Naive thymus-derived CD4-positive, alpha-beta T cell (primary cell): ENCODE measurements around the gene GFPT2. TPM values are rescaled to one million over a fixed set of nuclear protein-coding genes. Genes with fewer than 3 reads are reported as not detected.
A peak's percentile ranks its signal among the peaks of the same experiment; 100 is the strongest.

Source experiments
- ATAC-seq: fragments of 150-1000 bp; cut with Tn5 transposase; 2 replicates; pipeline ENCODE4 v1.10.0; 2021; ENCODE audit warnings: mild to moderate bottlenecking, moderate library complexity
- CTCF ChIA-PET: fragments of 350-600 bp; sonication (Branson Sonifier 250); formaldehyde crosslinking; loops from one replicate; lab custom pipeline; 2021; ENCODE audit warnings: antibody characterized with exemption; lab: Charles Lee
- POLR2A ChIA-PET: fragments of 350-600 bp; sonication (Branson Sonifier 250); formaldehyde crosslinking; loops from one replicate; lab custom pipeline; 2021; ENCODE audit warnings: antibody characterized with exemption, inconsistent platforms; lab: Charles Lee
- DNase-seq, 9 donors: peaks; one replicate each; pipeline versions ENCODE4 v3.0.0 to v3.0.0-alpha.2; 2020 to 2022; ENCODE audit warnings: mixed read lengths in 1 of 9
- H3K27ac ChIP-seq: one replicate; pipeline ENCODE4 v1.7.0; 2013; ENCODE audit warnings: mild to moderate bottlenecking, low read depth, low read length, moderate library complexity
- H3K27me3 ChIP-seq, 2 donors: one replicate each; pipeline ENCODE4 v1.7.0; 2013; ENCODE audit warnings: low read length in 2 of 2, mild to moderate bottlenecking in 2 of 2, moderate library complexity in 2 of 2; ENCODE audit not compliant: control insufficient read depth in 2 of 2, insufficient read depth in 2 of 2
- H3K36me3 ChIP-seq, 3 experiments: 1 replicate in 2 of 3; 2 replicates in 1 of 3; pipeline ENCODE4 v1.7.0; 2013; ENCODE audit warnings: low read length in 3 of 3, mild to moderate bottlenecking in 3 of 3, moderate library complexity in 1 of 3; ENCODE audit not compliant: insufficient read depth in 3 of 3, control insufficient read depth in 2 of 3
- H3K4me1 ChIP-seq, 2 donors: one replicate each; pipeline ENCODE4 v1.7.0; 2013; ENCODE audit warnings: low read length in 2 of 2, mild to moderate bottlenecking in 2 of 2, moderate library complexity in 1 of 2; ENCODE audit not compliant: control insufficient read depth in 2 of 2, insufficient read depth in 2 of 2
- H3K4me3 ChIP-seq: 2 replicates; pipeline ENCODE4 v1.7.0; 2013; ENCODE audit warnings: mild to moderate bottlenecking, low read length
- H3K9me3 ChIP-seq, 3 experiments: 1 replicate in 2 of 3; 2 replicates in 1 of 3; pipeline ENCODE4 v1.7.0; 2013; ENCODE audit warnings: low read length in 3 of 3; ENCODE audit not compliant: control insufficient read depth in 2 of 3
- H3K27ac Mint-ChIP-seq, 9 donors: one replicate each; pipeline ENCODE4 v1.8.0; 2020 to 2022; ENCODE audit warnings: mixed read lengths in 9 of 9, mild to moderate bottlenecking in 8 of 9, moderate library complexity in 5 of 9, inconsistent platforms in 2 of 9
- H3K27me3 Mint-ChIP-seq, 5 donors: one replicate each; pipeline ENCODE4 v1.8.0; 2021 to 2022; ENCODE audit warnings: mixed read lengths in 5 of 5, mild to moderate bottlenecking in 1 of 5
- H3K36me3 Mint-ChIP-seq, 5 donors: one replicate each; pipeline ENCODE4 v1.8.0; 2020 to 2022; ENCODE audit warnings: mixed read lengths in 5 of 5, mild to moderate bottlenecking in 3 of 5, inconsistent platforms in 1 of 5
- H3K4me1 Mint-ChIP-seq, 7 donors: one replicate each; pipeline ENCODE4 v1.8.0; 2020 to 2022; ENCODE audit warnings: mixed read lengths in 7 of 7, mild to moderate bottlenecking in 3 of 7, inconsistent platforms in 1 of 7
- H3K4me3 Mint-ChIP-seq, 10 donors: one replicate each; pipeline ENCODE4 v1.8.0; 2020 to 2022; ENCODE audit warnings: mild to moderate bottlenecking in 10 of 10, mixed read lengths in 10 of 10, moderate library complexity in 6 of 10, inconsistent platforms in 2 of 10
- H3K9me3 Mint-ChIP-seq, 11 donors: one replicate each; pipeline ENCODE4 v1.8.0; 2020 to 2022; ENCODE audit warnings: mixed read lengths in 11 of 11, mild to moderate bottlenecking in 4 of 11, inconsistent platforms in 1 of 11, moderate library complexity in 1 of 11
- intact Hi-C, 2 donors: fragments of 100-400 bp; cut with micrococcal nuclease; formaldehyde crosslinking; loops; one replicate each; pipeline ENCODE4 v1.15.1; 2023
- polyA plus RNA-seq, 2 donors: library from polyadenylated mRNA; unstranded; fragments of 300-500 nt; fragmentation: Illumina TruSeq; gene quantifications; one replicate each; pipeline ENCODE4 v1.2.3, GENCODE V29; 2021
- total RNA-seq, 6 experiments: library from RNA in 5 of 6; stranded (reverse) in 5 of 6; gene quantifications; 1 replicate in 5 of 6; 2 replicates in 1 of 6; pipeline ENCODE4 v1.2.3 and lab custom pipeline; 2021 to 2026

Gene GFPT2
- total and polyA plus RNA-seq, 7 experiments from 2014 or later, result 0.16 to 0.81 TPM; not detected in 5

DNA sequence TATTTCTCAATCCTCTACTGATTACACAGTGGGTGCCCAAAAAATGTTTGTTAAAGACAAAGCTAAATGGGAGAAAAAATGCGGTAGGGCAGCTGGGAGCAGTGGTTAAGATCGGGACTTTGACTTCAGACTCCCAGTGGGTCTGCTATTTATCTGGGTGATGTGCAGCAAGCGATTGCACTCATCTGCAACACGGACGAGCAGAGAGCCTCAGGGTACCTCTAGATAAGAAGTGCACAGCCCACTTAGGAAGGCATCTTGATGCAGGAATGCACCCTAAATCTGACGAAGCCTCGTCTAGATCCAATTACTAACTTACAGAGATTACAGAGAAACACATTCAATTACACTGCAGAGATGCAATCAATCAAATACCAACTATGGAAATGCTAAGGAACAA lies 65.3 kb downstream of the GFPT2 start:
- peaks cover 5 to 9% of the 10 kb centered on the region in 2 donors for H3K4me1 ChIP-seq
- H3K36me3 ChIP-seq, result peaks cover 0 to 18% (median 0%) of the 10 kb centered on the region in 3 experiments
- no peak overlapping the region for H3K4me3 ChIP-seq
- no peaks in the 10 kb centered on the region for H3K27me3 ChIP-seq
- no peak for DNase-seq
- H3K4me3 Mint-ChIP-seq, result no peak overlapping the region
- ChIA-PET POLR2A (no interaction called here), CTCF (interaction anchor here (0.6 to 1.9 kb wide), 2 partner anchors 41 to 1276 kb away, joined by 3 to 5 read pairs; no protein-coding TSS in a partner anchor)
- H3K9me3 ChIP-seq, result no peaks in the 10 kb centered on the region
- H3K4me1 Mint-ChIP-seq, result peaks cover 24 to 56% (median 44%) of the 10 kb centered on the region in 7 donors
- peaks cover 8 to 47% (median 34%) of the 10 kb centered on the region in 5 donors for H3K36me3 Mint-ChIP-seq
- H3K27ac ChIP-seq, result no peak overlapping the region
- peak overlapping the region in 1 of 9 donors; percentile 24 for H3K27ac Mint-ChIP-seq
- no peaks in the 10 kb centered on the region for H3K27me3 Mint-ChIP-seq
- no peak for ATAC-seq
- intact Hi-C loops, result no loop called here
- peaks cover 0 to 6% (median 0%) of the 10 kb centered on the region in 11 donors for H3K9me3 Mint-ChIP-seq

DNA sequence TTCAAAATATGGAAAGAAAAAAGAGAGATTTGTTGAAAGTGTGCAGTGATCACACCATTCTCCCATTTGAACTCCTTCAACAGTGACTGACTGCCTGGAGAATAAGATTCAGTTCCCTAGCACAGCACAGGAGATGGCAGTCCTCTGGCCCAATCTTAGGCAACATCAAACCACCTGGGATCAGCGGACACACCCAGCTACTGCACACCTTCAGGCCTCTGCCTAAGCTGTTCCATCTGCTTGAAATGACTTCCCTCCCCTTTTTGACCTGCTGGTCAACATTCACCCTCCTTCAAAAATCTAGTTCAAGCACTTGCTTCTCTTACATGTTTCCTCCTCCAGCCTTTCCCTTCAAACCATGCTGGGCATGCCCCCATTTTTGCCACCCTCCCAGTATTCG lies 65.7 kb downstream of the GFPT2 start:
- peaks cover 20 to 54% (median 45%) of the 10 kb centered on the region in 7 donors for H3K4me1 Mint-ChIP-seq

DNA sequence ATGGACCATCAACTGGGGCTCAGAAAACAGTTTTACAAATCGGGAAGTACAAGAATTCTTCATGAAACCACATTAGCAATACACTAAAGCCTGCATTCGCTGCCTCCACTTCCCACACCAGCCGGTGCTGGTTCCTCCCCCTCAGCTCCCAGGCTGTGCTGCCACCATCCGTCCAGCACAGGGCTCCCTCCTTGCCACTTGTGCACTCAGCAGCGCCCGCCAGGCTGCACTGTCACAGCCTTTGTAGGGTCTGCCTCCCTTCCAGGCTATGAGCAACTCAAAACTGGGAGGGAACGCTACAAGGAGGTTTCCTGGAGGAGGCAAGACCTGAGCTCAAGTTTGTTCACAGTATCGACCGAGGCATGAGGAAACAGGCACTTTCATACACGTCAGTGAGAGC lies 69.0 kb downstream of the GFPT2 start:
- Mint-ChIP-seq H3K36me3 (peaks cover 27 to 77% (median 69%) of the 10 kb centered on the region in 5 donors), H3K4me3 (no peak overlapping the region), H3K4me1 (peaks cover 8 to 42% (median 28%) of the 10 kb centered on the region in 7 donors), H3K27me3 (no peaks in the 10 kb centered on the region), H3K27ac (no peak overlapping the region), H3K9me3 (peaks cover 0 to 18% (median 8%) of the 10 kb centered on the region in 11 donors)
- ChIA-PET POLR2A (no interaction called here), CTCF (interaction anchor here (1.5 kb wide), 1 partner anchor 32 kb away, joined by 3 read pairs; no protein-coding TSS in a partner anchor)
- no peaks in the 10 kb centered on the region for H3K27me3 ChIP-seq
- H3K4me1 ChIP-seq, result no peaks in the 10 kb centered on the region
- ATAC-seq (no peak), DNase-seq (no peak)
- no peaks in the 10 kb centered on the region for H3K9me3 ChIP-seq
- H3K27ac ChIP-seq, result no peak overlapping the region
- peaks cover 4 to 54% (median 7%) of the 10 kb centered on the region in 3 experiments for H3K36me3 ChIP-seq
- no peak overlapping the region for H3K4me3 ChIP-seq
- intact Hi-C loops, result no loop called here

More for the DNA sequence above, 65.7 kb downstream of the GFPT2 start:
- Histone ChIP-seq H3K27me3 (no peaks in the 10 kb centered on the region), H3K27ac (no peak overlapping the region), H3K36me3 (peaks cover 0 to 22% (median 0%) of the 10 kb centered on the region in 3 experiments), H3K4me1 (peaks cover 5 to 9% of the 10 kb centered on the region in 2 donors), H3K4me3 (no peak overlapping the region), H3K9me3 (no peaks in the 10 kb centered on the region)
- ChIA-PET POLR2A (no interaction called here), CTCF (no interaction called here)
- Mint-ChIP-seq H3K9me3 (peaks cover 0 to 7% (median 0%) of the 10 kb centered on the region in 11 donors), H3K36me3 (peaks cover 12 to 52% (median 38%) of the 10 kb centered on the region in 5 donors), H3K4me3 (no peak overlapping the region), H3K27ac (peak overlapping the region in 1 of 9 donors; percentile 24), H3K27me3 (no peaks in the 10 kb centered on the region)
- intact Hi-C loops, result no loop called here
- ATAC-seq (no peak), DNase-seq (no peak)

DNA sequence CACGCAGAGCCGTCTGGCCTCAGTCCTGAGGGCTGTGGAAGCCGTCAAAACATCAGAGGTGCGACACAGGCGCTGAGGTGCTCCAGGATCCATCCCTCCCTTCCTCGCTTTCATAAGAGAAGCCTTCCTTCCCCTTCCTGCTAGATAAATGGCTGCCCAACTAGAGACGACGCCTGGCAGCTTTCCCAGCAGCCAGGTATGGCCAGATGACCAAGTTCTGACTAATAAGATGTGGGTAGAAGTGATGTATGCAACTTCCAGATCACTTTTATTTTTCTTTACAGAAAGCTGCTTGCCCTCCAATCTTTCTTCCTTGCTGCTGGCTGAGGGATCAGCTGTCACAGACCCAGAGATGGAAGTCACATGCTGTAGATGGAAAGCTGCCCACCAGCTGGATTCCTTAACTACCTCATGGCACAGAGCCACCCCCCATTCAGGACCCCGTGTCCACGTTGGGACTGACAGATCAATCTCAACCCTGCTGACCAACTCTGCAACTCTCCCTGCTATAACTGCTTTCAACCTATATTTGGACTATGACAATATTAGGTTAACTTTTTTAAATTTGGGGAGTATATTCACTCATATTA lies 70.0 kb downstream of the GFPT2 start:
- ChIA-PET POLR2A (no interaction called here), CTCF (interaction anchor here (1.5 kb wide), 1 partner anchor 33 kb away, joined by 3 read pairs; no protein-coding TSS in a partner anchor)
- Histone ChIP-seq H3K9me3 (no peaks in the 10 kb centered on the region), H3K27me3 (no peaks in the 10 kb centered on the region), H3K27ac (no peak overlapping the region), H3K36me3 (peaks cover 5 to 62% (median 9%) of the 10 kb centered on the region in 3 experiments), H3K4me3 (no peak overlapping the region), H3K4me1 (no peaks in the 10 kb centered on the region)
- Mint-ChIP-seq H3K27me3 (no peaks in the 10 kb centered on the region), H3K36me3 (peaks cover 32 to 83% (median 76%) of the 10 kb centered on the region in 5 donors), H3K27ac (no peak overlapping the region), H3K4me1 (peaks cover 5 to 33% (median 19%) of the 10 kb centered on the region in 7 donors), H3K9me3 (peaks cover 0 to 22% (median 9%) of the 10 kb centered on the region in 11 donors), H3K4me3 (no peak overlapping the region)
- no peak for ATAC-seq
- DNase-seq, result no peak
- intact Hi-C loops, result no loop called here

DNA sequence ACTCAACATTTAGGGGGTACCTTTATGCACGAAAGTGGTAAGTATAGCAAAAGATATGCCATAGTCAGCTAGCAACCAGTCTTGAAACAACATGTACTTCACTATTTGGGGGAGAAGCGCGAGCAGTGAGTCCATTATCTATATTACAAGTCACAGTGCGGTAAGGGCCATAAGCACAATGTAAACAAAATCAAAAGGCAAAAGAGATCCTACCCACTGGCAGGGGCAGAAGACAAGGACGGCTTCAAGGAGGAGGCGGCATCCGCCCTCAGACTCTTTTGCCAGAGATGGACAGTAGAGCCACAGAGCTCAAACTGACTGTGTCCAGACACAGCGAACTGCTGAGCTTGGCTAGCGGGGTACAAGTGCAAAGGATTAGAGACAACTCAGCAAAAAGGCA lies 70.9 kb downstream of the GFPT2 start:
- Mint-ChIP-seq H3K36me3 (peaks cover 37 to 84% (median 83%) of the 10 kb centered on the region in 5 donors), H3K9me3 (peaks cover 2 to 26% (median 13%) of the 10 kb centered on the region in 11 donors), H3K4me3 (no peak overlapping the region), H3K4me1 (peaks cover 3 to 25% (median 12%) of the 10 kb centered on the region in 7 donors), H3K27ac (peak overlapping the region in 1 of 9 donors; percentile 29), H3K27me3 (no peaks in the 10 kb centered on the region)
- Histone ChIP-seq H3K9me3 (peaks cover 0 to 3% (median 0%) of the 10 kb centered on the region in 3 experiments), H3K27ac (no peak overlapping the region), H3K27me3 (no peaks in the 10 kb centered on the region), H3K36me3 (peaks cover 5 to 70% (median 9%) of the 10 kb centered on the region in 3 experiments), H3K4me3 (no peak overlapping the region), H3K4me1 (no peaks in the 10 kb centered on the region)
- ChIA-PET CTCF (no interaction called here), POLR2A (no interaction called here)
- ATAC-seq, result no peak
- intact Hi-C loops, result no loop called here
- no peak for DNase-seq

DNA sequence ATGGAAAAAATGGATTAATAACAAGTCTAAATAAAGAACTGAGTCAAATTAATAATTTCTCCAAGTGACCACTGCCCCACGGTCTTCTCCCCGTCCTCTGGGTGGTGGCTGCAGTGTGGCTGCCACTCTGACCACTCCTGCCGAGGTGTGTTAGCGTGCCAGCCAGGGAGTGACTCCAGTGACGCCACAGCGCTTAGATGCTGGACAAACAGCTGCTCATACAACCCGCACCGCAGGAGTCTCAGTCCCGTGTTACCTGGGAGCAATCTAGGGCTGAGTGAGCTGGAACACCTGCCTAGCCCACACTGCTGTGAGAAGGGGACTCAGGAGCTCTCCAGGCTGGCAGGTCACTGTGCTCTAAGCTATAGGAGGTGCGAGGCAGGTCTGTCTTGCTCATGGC lies 71.4 kb downstream of the GFPT2 start:
- peaks cover 0 to 8% (median 0%) of the 10 kb centered on the region in 3 experiments for H3K9me3 ChIP-seq
- H3K36me3 ChIP-seq, result peaks cover 5 to 73% (median 9%) of the 10 kb centered on the region in 3 experiments
- H3K9me3 Mint-ChIP-seq, result peaks cover 3 to 30% (median 15%) of the 10 kb centered on the region in 11 donors
- H3K27ac Mint-ChIP-seq, result no peak overlapping the region
- no peak for ATAC-seq
- no peak overlapping the region for H3K4me3 ChIP-seq
- no peaks in the 10 kb centered on the region for H3K27me3 Mint-ChIP-seq
- intact Hi-C loops, result no loop called here
- H3K4me3 Mint-ChIP-seq, result no peak overlapping the region
- DNase-seq, result no peak
- no peaks in the 10 kb centered on the region for H3K4me1 ChIP-seq
- H3K27ac ChIP-seq, result no peak overlapping the region
- CTCF ChIA-PET, result interaction anchor here (0.8 kb wide), 1 partner anchor 9 kb away, joined by 3 read pairs; no protein-coding TSS in a partner anchor
- POLR2A ChIA-PET, result no interaction called here
- peaks cover 3 to 22% (median 12%) of the 10 kb centered on the region in 7 donors for H3K4me1 Mint-ChIP-seq
- no peaks in the 10 kb centered on the region for H3K27me3 ChIP-seq
- peaks cover 41 to 87% (median 83%) of the 10 kb centered on the region in 5 donors for H3K36me3 Mint-ChIP-seq
